IPS-18a (cell line): ENCODE measurements around the gene NSMCE4A.
A peak's percentile ranks its signal among the peaks of the same experiment; 100 is the strongest.
"Not testable (repeated sequence)": the region's sequence is repeated elsewhere in the genome, so short reads cannot be mapped to it uniquely, and the experiment has no call there.

ENCODE experiments used
- H3K27ac ChIP-seq: one replicate; pipeline ENCODE4 v1.5.1; 2013; ENCODE audit warnings: low read length
- H3K27me3 ChIP-seq: one replicate; pipeline ENCODE4 v1.6.1; 2013; ENCODE audit warnings: mild to moderate bottlenecking, low read length; ENCODE audit not compliant: control insufficient read depth, insufficient read depth
- H3K36me3 ChIP-seq: one replicate; pipeline ENCODE4 v1.6.1; 2013; ENCODE audit warnings: low read depth, low read length; ENCODE audit not compliant: control insufficient read depth
- H3K4me1 ChIP-seq: one replicate; pipeline ENCODE4 v1.6.1; 2013; ENCODE audit warnings: low read depth, low read length; ENCODE audit not compliant: control insufficient read depth
- H3K4me3 ChIP-seq: one replicate; pipeline ENCODE4 v1.5.1; 2013; ENCODE audit warnings: low read length
- H3K9ac ChIP-seq: one replicate; pipeline ENCODE4 v1.6.1; 2013; ENCODE audit warnings: mild to moderate bottlenecking, low read length, moderate library complexity
- H3K9me3 ChIP-seq: one replicate; pipeline ENCODE4 v1.6.1; 2013; ENCODE audit warnings: low read depth, low read length; ENCODE audit not compliant: control insufficient read depth

NSMCE4A gene

DNA sequence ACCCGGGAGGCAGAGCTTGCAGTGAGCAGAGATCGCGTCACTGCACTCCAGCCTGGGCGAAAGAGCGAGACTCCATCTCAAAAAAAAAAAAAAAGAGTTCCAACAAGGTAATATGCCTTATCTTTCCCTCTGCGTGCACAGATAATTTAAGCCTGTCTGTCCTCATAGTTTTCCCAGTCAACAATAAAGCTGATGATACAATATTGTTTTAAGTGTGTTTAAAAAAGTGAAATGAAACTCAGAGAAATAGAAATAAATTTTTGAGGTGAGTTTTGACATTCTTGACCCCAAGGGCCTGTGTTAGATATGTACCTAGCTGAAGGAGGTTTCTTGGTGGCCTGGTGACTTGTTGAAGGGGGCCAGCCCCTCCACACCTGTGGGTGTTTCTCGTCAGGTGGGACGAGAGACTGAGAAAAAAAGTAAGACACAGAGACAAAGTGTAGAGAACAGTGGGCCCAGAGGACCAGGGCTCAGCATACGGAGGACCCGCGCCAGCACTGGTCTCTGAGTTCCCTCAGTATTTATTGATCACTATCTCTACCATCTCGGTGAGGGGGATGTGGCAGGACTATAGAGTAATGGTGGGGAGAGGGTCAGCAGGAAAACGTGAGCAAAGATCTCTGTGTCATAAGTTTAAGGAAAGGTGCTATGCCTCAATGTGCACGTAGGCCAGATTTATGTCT, 45.3 kb downstream of the NSMCE4A start:
- not testable (repeated sequence) for H3K9ac ChIP-seq, H3K4me1 ChIP-seq, H3K27ac ChIP-seq

GRCh38 chr10:121928528-121928884, 46.5 kb downstream of the NSMCE4A start:
- Histone ChIP-seq H3K27me3 (no peaks in the 10 kb centered on the region), H3K27ac (peak overlapping the region; percentile 86), H3K36me3 (peaks cover 4% of the 10 kb centered on the region), H3K9me3 (no peaks in the 10 kb centered on the region), H3K9ac (peak overlapping the region; percentile 96), H3K4me3 (peak overlapping the region; percentile 73), H3K4me1 (peaks cover 6% of the 10 kb centered on the region)

More for the DNA sequence above, 45.3 kb downstream of the NSMCE4A start:
- H3K27me3 ChIP-seq, H3K4me3 ChIP-seq, H3K9me3 ChIP-seq, H3K36me3 ChIP-seq: not testable (repeated sequence)

DNA sequence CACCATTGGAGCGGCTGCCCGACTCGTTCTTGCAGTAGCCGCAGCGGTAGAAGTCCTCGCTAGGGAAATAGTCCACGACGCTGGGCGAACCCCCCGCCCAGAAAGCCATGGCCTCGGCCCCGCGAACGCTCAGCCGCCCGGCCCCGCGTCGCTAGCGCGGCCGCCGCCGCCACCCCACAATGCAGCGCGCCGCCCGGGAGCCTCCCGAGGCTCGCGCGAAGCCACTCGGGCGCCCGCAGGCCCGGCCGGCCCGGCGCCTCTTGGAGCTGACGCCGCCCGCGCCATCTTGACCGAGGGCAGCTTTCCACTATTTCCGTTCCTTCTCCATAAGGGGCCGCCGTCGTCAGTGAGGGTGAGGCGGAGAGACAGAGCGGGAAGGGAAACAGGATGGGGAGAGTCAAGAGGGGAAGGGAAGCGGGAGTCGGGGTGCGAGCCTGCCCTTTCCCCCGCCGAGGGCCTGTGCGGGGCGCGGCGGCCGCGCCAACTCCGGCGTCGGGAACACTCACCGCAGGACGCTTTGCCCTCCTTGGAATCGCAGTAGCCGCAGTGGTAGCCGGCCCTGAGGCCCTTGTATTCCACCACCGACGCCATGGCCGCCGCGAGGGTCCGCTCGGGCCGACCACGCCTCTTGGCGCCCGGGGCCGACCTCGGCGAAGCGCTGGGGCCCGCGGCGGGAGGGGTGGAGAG, 47.0 kb downstream of the NSMCE4A start, which contains the start of gene ATE1:
TSS of gene ATE1 (minus strand) at position 191 of the 687 bp plus-strand sequence. CDS start at position 109, 82 bp downstream.
- peaks cover 6% of the 10 kb centered on the region for H3K4me1 ChIP-seq
- no peaks in the 10 kb centered on the region for H3K9me3 ChIP-seq
- H3K36me3 ChIP-seq, result peaks cover 9% of the 10 kb centered on the region
- H3K27me3 ChIP-seq, result no peaks in the 10 kb centered on the region
- H3K27ac ChIP-seq, result peak within 1 kb of the TSS; percentile 86
- H3K9ac ChIP-seq, result peak within 1 kb of the TSS; percentile 96
- peak within 1 kb of the TSS; percentile 73 for H3K4me3 ChIP-seq

DNA sequence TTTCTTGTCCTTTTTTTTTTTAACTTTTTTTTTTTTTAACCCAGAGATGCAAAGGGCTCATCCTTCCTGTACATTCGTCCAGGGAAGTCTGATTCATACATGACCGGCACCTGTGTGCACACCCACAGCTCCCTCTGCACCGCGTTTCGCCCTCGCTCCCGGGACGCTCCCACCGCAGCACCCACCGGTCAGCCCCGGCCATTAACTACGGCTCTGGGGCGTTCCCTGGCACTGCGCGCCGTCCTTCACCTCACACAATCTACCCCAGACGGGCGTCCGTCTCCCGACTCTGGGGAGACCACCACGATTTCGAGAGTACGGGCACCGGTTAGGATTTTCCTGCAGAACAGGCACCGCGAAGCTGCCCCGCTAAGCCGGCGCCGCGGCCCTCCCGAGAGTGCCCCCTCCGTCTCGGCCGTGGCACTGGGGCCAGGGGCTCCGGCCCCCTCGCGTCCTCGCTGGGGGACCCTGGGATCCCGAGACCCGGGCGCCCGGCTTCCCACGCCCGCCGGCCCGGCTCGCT, 47.6 kb downstream of the NSMCE4A start:
- peak overlapping the region; percentile 73 for H3K4me3 ChIP-seq
- peaks cover 6% of the 10 kb centered on the region for H3K4me1 ChIP-seq
- H3K27me3 ChIP-seq, result no peaks in the 10 kb centered on the region
- peaks cover 12% of the 10 kb centered on the region for H3K36me3 ChIP-seq
- no peaks in the 10 kb centered on the region for H3K9me3 ChIP-seq
- H3K27ac ChIP-seq, result peak overlapping the region; percentile 84
- peak overlapping the region; percentile 96 for H3K9ac ChIP-seq

- H3K9me3 ChIP-seq, result no peaks in the 10 kb centered on the region
- H3K9ac ChIP-seq, result peak overlapping the region; percentile 96
- H3K36me3 ChIP-seq, result peaks cover 15% of the 10 kb centered on the region
- peak overlapping the region; percentile 84 for H3K27ac ChIP-seq
- no peaks in the 10 kb centered on the region for H3K27me3 ChIP-seq
- H3K4me3 ChIP-seq, result peak overlapping the region; percentile 73
- peaks cover 6% of the 10 kb centered on the region for H3K4me1 ChIP-seq
Observed at GRCh38 chr10:121926671-121927317, 48.2 kb downstream of the NSMCE4A start.

GRCh38 chr10:121926157-121926556, 48.9 kb downstream of the NSMCE4A start:
- Histone ChIP-seq H3K27ac (no peak overlapping the region), H3K4me1 (peaks cover 6% of the 10 kb centered on the region), H3K4me3 (peak overlapping the region; percentile 73), H3K9me3 (no peaks in the 10 kb centered on the region), H3K27me3 (no peaks in the 10 kb centered on the region), H3K9ac (peak overlapping the region; percentile 96), H3K36me3 (peaks cover 19% of the 10 kb centered on the region)

DNA sequence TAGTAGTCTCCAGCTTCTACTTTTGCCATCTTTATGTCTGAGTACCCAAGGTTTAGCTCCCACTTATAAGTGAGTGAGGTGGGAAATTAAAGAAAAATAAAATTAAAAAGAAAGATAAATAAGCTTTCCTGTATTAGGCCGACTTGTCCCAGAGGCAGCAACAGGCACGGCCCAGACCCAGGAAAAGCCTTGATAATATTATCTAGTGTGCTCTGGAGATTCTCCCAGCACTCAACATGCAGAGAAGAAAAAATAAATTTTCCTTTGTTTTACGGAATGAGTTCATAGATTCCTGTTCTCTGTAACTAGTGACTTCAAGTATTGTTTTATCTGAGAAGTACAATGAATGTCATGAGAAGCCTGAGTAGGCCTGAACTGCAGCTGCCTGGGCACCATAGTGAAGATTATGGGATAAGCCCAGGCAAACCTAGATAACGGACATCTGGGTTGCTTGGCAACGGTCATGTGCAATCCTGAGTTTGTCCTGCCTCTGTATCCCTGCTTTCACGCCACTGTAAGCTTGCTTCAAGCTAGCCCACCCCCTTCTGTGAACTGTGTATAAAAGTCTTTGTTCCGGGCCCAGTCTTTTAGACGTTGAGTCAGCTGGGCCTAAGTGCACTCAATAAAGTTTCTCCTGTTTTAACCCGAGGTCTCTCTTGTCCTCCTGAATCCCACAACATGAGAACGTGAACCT, 53.6 kb downstream of the NSMCE4A start:
- H3K4me1 ChIP-seq, result peaks cover 3% of the 10 kb centered on the region
- no peak overlapping the region for H3K4me3 ChIP-seq
- H3K9me3 ChIP-seq, result no peaks in the 10 kb centered on the region
- no peak overlapping the region for H3K9ac ChIP-seq
- H3K27me3 ChIP-seq, result no peaks in the 10 kb centered on the region
- no peak overlapping the region for H3K27ac ChIP-seq
- peaks cover 19% of the 10 kb centered on the region for H3K36me3 ChIP-seq

DNA sequence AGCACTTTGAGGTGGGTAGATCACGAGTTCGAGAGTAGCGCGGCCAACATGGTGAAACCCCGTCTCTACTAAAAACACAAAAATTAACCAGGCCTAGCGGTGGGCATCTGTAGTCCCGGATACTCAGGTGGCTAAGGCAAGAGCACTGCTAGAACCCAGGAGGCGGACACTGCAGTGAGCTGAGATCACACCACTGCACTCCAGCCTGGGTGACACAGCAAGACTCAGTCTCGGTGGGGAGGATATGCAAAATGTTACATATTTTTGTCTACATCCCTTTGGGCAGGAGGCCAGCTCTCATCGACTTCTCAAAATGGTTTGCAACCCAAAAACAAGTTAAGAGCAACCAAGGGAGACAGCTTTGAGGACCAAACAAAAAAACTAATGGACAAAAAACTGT, 55.4 kb downstream of the NSMCE4A start:
- Histone ChIP-seq H3K4me1 (no peaks in the 10 kb centered on the region), H3K4me3 (no peak overlapping the region), H3K36me3 (peaks cover 19% of the 10 kb centered on the region), H3K27me3 (no peaks in the 10 kb centered on the region), H3K9ac (no peak overlapping the region), H3K9me3 (no peaks in the 10 kb centered on the region), H3K27ac (no peak overlapping the region)

GRCh38 chr10:121918800-121919199, 56.2 kb downstream of the NSMCE4A start:
- H3K27me3 ChIP-seq, H3K9ac ChIP-seq, H3K9me3 ChIP-seq, H3K27ac ChIP-seq, H3K4me1 ChIP-seq, H3K4me3 ChIP-seq: not testable (repeated sequence)
- peaks cover 20% of the 10 kb centered on the region for H3K36me3 ChIP-seq

DNA sequence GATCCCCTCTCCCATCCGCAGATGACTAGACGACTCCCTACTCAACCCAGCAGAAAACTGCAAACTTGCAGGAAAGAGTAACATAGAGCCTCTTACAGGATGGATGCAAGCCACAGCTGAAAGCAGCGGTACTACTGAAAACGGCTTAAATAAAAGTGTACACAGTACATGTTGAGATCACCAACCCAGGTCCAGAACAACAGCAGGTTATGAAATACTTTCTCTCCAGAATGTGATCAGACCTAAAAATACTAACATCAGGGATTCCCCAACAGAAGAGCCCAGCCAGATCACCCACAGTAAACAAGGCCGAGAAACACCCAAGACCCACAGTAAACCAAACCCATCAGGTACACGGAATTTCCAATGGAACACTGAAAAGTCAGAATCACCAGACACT, 60.4 kb downstream of the NSMCE4A start:
- Histone ChIP-seq H3K9ac (no peak overlapping the region), H3K27me3 (no peaks in the 10 kb centered on the region), H3K4me3 (no peak overlapping the region), H3K27ac (no peak overlapping the region), H3K9me3 (no peaks in the 10 kb centered on the region), H3K36me3 (peaks cover 19% of the 10 kb centered on the region), H3K4me1 (no peaks in the 10 kb centered on the region)

- H3K9me3 ChIP-seq, result no peaks in the 10 kb centered on the region
- H3K9ac ChIP-seq, result no peak overlapping the region
- no peak overlapping the region for H3K27ac ChIP-seq
- H3K27me3 ChIP-seq, result no peaks in the 10 kb centered on the region
- peaks cover 19% of the 10 kb centered on the region for H3K36me3 ChIP-seq
- no peak overlapping the region for H3K4me3 ChIP-seq
- H3K4me1 ChIP-seq, result no peaks in the 10 kb centered on the region
Observed at GRCh38 chr10:121911421-121911697, 63.7 kb downstream of the NSMCE4A start.
